ENCODE results near the gene CDK5RAP2.

DNA sequence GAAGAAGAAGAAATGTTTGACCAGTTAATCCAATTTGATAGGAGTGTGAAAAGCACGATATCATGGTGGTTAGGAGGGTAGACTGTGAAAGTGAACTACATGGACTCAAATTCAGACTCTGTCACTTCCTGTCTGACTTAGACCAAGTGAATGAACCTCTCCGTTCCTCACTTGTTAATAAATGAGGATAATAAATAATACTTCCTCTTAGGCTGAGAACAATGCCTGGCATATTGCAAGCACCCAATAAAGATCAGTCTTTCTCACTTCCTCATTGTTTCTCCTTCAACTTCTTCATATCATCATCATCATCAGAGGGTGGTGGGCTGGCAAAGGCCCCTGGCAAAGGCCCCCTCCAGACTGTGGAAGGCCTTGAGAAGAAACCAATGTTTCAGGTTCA lies 148.7 kb downstream of the CDK5RAP2 start:
- TF ChIP-seq, protein P1, sequence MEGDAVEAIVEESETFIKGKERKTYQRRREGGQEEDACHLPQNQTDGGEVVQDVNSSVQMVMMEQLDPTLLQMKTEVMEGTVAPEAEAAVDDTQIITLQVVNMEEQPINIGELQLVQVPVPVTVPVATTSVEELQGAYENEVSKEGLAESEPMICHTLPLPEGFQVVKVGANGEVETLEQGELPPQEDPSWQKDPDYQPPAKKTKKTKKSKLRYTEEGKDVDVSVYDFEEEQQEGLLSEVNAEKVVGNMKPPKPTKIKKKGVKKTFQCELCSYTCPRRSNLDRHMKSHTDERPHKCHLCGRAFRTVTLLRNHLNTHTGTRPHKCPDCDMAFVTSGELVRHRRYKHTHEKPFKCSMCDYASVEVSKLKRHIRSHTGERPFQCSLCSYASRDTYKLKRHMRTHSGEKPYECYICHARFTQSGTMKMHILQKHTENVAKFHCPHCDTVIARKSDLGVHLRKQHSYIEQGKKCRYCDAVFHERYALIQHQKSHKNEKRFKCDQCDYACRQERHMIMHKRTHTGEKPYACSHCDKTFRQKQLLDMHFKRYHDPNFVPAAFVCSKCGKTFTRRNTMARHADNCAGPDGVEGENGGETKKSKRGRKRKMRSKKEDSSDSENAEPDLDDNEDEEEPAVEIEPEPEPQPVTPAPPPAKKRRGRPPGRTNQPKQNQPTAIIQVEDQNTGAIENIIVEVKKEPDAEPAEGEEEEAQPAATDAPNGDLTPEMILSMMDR (IDR thresholded peaks at IDR 0.05; ENCODE audit: insufficient read depth, low read length): no peak
- TF ChIP-seq POLR2AphosphoS5 (IDR thresholded peaks at IDR 0.05; ENCODE audit: low read depth) (no peak), SPI1 (IDR thresholded peaks at IDR 0.05; ENCODE audit: borderline replicate concordance, low read depth) (peak; percentile 54; the same call in 1 of the 2 replicates), GABPA (IDR thresholded peaks at IDR 0.05; ENCODE audit: low read depth) (no peak)
